GM13977 (cell line): ENCODE data around the gene CHN2.

Source experiments
- DNase-seq: peaks from one replicate; pipeline ENCODE4 v3.0.0; 2012; ENCODE audit warnings: low spot score
- CTCF ChIP-seq: IDR thresholded peaks from 2 replicates; pipeline ENCODE4 v1.5.1; 2012; ENCODE audit warnings: mild to moderate bottlenecking, control low read depth; ENCODE audit not compliant: insufficient read depth; ENCODE audit errors: extremely low read depth, missing control alignments
- in situ Hi-C: fragments of 300-500 bp; cut with MboI; formaldehyde crosslinking; loops from one replicate; pipeline ENCODE4 v1.12.0; 2022; ENCODE audit warnings: low sequenced_read_pairs, low pct_unique_long_range_greater_than_20kb, mixed read lengths, inconsistent platforms; ENCODE audit not compliant: unreplicated experiment

CHN2 gene

GRCh38 chr7:29353810-29354209, 159.2 kb downstream of the CHN2 start:
- TF ChIP-seq CTCF, result no peak
- no peak for DNase-seq
- in situ Hi-C loops, result no loop called here

- TF ChIP-seq CTCF, result no peak
- in situ Hi-C loops, result no loop called here
- no peak for DNase-seq
These were observed 159.8 kb downstream of the CHN2 start for GRCh38 chr7:29354340-29354739.

GRCh38 chr7:29355388-29355787, 160.8 kb downstream of the CHN2 start:
- DNase-seq, result no peak
- no peak for TF ChIP-seq CTCF
- in situ Hi-C loops, result no loop called here

GRCh38 chr7:29356631-29357030, 162.1 kb downstream of the CHN2 start:
- TF ChIP-seq CTCF, result no peak
- in situ Hi-C loops, result no loop called here
- DNase-seq, result no peak

GRCh38 chr7:29359482-29360093, 165.0 kb downstream of the CHN2 start:
- in situ Hi-C loops, result no loop called here
- TF ChIP-seq CTCF, result no peak
- no peak for DNase-seq

GRCh38 chr7:29360633-29361625, 166.4 kb downstream of the CHN2 start:
- TF ChIP-seq CTCF, result no peak
- no peak for DNase-seq
- in situ Hi-C loops, result no loop called here
